ENCODE measurements around the gene THADA.

THADA gene

GRCh38 chr2:43276962-43277391, 318.9 kb downstream of the THADA start:
- Histone ChIP-seq H3K9me3 (ENCODE audit: severe bottlenecking) (no peaks in the 10 kb centered on the region), H3K27ac (no peak overlapping the region), H3K4me3 (ENCODE audit: low read depth, low read length) (no peak overlapping the region), H3K27me3 (ENCODE audit: insufficient read depth, low read depth, severe bottlenecking) (no peaks in the 10 kb centered on the region), H3K36me3 (no peaks in the 10 kb centered on the region; the same call in none of the 2 replicates)
- TF ChIP-seq, protein P1, sequence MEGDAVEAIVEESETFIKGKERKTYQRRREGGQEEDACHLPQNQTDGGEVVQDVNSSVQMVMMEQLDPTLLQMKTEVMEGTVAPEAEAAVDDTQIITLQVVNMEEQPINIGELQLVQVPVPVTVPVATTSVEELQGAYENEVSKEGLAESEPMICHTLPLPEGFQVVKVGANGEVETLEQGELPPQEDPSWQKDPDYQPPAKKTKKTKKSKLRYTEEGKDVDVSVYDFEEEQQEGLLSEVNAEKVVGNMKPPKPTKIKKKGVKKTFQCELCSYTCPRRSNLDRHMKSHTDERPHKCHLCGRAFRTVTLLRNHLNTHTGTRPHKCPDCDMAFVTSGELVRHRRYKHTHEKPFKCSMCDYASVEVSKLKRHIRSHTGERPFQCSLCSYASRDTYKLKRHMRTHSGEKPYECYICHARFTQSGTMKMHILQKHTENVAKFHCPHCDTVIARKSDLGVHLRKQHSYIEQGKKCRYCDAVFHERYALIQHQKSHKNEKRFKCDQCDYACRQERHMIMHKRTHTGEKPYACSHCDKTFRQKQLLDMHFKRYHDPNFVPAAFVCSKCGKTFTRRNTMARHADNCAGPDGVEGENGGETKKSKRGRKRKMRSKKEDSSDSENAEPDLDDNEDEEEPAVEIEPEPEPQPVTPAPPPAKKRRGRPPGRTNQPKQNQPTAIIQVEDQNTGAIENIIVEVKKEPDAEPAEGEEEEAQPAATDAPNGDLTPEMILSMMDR (IDR thresholded peaks at IDR 0.05; ENCODE audit: low read depth, low read length) = no peak
- no peak for DNase-seq

DNA sequence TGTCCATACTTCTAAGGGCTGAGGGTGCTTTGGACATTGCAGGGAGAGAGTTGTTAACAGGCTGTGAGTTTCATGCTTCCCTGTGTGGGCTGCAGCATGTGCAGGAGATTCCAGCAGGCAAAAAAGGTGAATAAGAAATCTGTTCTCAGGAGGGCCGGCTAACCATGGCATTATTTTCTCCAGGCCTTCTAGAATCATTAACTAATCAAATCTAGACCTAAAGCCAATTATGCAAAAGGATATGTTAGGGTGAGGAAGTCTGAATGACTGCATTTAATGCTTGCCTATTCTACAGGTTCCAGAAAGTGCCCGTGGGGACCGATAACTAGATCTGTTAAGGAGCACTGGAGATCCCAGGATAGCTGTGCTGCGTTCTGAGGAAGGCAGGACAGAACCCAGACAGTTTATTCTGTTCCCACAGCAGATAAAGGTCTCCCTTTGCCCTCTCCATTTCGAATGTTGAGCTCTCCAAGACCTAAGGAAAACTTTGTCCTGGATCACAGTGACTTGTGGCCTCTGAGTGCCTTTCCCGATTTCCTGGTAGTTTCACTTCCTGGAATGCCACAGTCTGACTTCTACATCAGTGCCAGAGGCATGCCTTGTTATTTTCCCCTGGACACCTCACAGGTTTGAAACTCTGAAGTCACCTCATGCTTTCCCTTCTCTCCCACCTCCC, 319.4 kb downstream of the THADA start:
- Histone ChIP-seq H3K4me3 (ENCODE audit: low read depth, low read length) (no peak overlapping the region), H3K27ac (no peak overlapping the region), H3K27me3 (ENCODE audit: insufficient read depth, low read depth, severe bottlenecking) (no peaks in the 10 kb centered on the region), H3K9me3 (ENCODE audit: severe bottlenecking) (no peaks in the 10 kb centered on the region), H3K36me3 (no peaks in the 10 kb centered on the region; the same call in none of the 2 replicates)
- DNase-seq = no peak
- TF ChIP-seq, protein P1 (IDR thresholded peaks at IDR 0.05; ENCODE audit: low read depth, low read length) = no peak

GRCh38 chr2:43274721-43275120, 321.1 kb downstream of the THADA start:
- H3K36me3 ChIP-seq = no peaks in the 10 kb centered on the region; the same call in none of the 2 replicates
- no peak overlapping the region for H3K27ac ChIP-seq
- no peaks in the 10 kb centered on the region for H3K27me3 ChIP-seq (ENCODE audit: insufficient read depth, low read depth, severe bottlenecking)
- H3K9me3 ChIP-seq (ENCODE audit: severe bottlenecking) = no peaks in the 10 kb centered on the region
- TF ChIP-seq, protein P1 (IDR thresholded peaks at IDR 0.05; ENCODE audit: low read depth, low read length) = no peak
- no peak for DNase-seq
- H3K4me3 ChIP-seq (ENCODE audit: low read depth, low read length) = no peak overlapping the region

DNA sequence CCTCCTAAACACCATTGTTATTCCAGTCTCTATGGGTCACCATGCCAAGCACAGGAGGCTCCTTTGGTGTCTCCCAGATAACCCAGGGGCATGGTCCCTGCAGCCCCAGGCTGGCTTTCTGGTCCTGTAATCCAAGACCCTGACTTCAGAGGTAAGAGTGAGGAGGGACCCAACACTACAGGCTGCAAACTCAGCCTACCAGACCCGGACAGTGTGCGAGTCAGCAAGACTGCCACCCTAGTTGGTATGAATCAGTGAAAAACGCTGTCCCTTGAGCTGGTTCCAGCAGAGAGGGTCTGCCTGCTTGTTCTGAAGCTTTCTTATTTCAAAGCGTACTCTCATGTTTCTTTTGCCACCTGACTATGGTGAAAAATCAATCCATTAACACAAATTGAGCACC, 321.8 kb downstream of the THADA start:
- TF ChIP-seq, protein P1 (IDR thresholded peaks at IDR 0.05; ENCODE audit: low read depth, low read length) = no peak
- Histone ChIP-seq H3K27ac (no peak overlapping the region), H3K9me3 (ENCODE audit: severe bottlenecking) (no peaks in the 10 kb centered on the region), H3K4me3 (ENCODE audit: low read depth, low read length) (no peak overlapping the region), H3K27me3 (ENCODE audit: insufficient read depth, low read depth, severe bottlenecking) (no peaks in the 10 kb centered on the region), H3K36me3 (no peaks in the 10 kb centered on the region; the same call in none of the 2 replicates)
- no peak for DNase-seq

- TF ChIP-seq, protein P1 (IDR thresholded peaks at IDR 0.05; ENCODE audit: low read depth, low read length) = no peak
- Histone ChIP-seq H3K27ac (no peak overlapping the region), H3K36me3 (no peaks in the 10 kb centered on the region; the same call in 1 of the 2 replicates), H3K27me3 (ENCODE audit: insufficient read depth, low read depth, severe bottlenecking) (no peaks in the 10 kb centered on the region), H3K4me3 (ENCODE audit: low read depth, low read length) (no peak overlapping the region), H3K9me3 (ENCODE audit: severe bottlenecking) (no peaks in the 10 kb centered on the region)
- DNase-seq = no peak
Measured at GRCh38 chr2:43273529-43273928, 322.3 kb downstream of the THADA start.

All from WERI-Rb-1 (cell line).